ELR (cell line): ENCODE results near the gene RNF220.
"Not testable (repeated sequence)": the region's sequence is repeated elsewhere in the genome, so short reads cannot be mapped to it uniquely, and the experiment has no call there.

ENCODE experiments used
- DNase-seq: peaks from one replicate; pipeline ENCODE4 v3.0.0-alpha.2; 2015; ENCODE audit warnings: low read depth

RNF220 gene

DNA sequence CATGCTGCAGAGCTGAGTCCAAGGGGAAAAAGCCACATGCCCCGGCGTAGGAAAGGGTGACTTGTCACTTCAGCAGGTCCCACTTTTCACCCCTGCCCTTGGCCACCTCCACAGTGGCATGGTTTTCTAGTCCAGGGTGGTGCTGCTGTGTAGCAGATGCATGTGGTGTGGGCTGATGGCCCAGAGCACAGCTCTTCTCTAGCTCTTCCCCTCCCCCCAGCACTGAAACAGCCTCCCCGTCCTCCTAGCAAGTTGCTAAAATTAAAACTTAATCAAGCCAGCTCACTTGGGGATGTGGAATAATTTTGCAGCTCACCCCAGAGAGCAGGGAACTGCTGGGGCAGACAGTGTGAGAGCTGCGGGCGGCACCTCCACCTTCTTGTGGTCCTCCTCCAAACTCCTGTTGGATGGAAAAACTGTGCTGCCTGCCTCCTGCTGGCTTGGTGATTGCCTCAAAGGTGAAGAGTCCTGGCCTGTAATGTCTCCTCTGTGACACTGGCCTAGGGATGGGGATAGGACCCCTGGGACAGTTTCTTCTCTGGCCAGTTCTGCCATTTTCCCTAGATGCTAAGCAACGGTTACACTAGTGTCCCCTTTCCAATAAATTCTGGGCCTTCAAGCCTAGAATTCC, 91.6 kb downstream of the RNF220 start:
- DNase-seq = no peak

DNA sequence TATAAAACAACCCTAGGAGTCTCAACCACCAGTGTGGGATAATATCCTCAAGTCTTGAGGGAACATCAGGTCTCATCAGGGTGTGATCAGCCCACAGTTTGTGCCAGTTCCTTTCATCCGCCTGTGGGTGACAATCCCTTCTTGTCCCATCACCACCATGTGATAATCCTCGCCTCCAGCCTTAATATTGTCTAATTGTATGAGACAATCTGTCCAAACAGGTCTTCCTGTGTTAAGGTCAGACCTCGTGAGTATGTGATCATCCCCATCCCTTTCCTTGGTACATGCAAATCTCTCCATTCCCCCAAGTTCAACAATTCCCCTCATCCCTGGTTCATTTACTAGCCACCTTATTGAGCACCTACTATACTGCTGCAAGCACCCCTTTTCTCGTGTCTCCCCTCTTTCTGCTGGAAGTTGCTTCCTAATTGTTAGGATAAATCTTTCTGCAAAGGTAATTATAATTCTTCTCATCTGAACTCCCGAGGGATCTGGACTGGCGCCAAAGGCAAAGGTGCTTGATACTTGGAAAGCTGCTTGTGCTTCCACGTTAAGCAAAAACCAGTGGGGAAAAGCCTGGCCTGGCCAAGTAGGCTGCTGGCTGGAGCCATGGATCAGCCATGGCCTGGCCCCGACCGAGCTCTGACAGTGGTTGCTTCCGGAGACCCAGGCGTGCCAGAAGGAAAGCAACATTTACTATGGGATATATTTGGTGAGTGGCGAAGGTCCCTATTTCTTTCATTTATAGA, 92.5 kb downstream of the RNF220 start:
- no peak for DNase-seq

DNA sequence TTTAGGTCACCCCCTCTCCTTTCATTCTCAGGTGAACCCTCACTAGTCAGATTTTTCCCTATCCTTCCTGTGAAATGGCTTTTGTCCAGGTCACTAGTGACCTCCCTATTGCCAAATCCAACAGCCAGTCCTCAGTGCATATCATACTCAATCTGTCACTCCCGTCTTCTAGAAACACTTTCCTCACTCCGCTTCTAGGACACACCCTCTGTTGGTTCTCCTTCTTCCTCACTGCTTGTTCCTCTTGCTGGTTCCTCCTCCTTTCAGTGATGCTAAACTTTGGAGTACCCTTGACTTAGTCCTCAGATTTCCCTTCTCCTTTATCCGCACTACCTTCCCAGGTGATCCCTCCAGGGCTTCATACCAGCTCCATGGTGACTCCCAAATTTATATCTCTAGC, 94.3 kb downstream of the RNF220 start:
- no peak for DNase-seq

DNA sequence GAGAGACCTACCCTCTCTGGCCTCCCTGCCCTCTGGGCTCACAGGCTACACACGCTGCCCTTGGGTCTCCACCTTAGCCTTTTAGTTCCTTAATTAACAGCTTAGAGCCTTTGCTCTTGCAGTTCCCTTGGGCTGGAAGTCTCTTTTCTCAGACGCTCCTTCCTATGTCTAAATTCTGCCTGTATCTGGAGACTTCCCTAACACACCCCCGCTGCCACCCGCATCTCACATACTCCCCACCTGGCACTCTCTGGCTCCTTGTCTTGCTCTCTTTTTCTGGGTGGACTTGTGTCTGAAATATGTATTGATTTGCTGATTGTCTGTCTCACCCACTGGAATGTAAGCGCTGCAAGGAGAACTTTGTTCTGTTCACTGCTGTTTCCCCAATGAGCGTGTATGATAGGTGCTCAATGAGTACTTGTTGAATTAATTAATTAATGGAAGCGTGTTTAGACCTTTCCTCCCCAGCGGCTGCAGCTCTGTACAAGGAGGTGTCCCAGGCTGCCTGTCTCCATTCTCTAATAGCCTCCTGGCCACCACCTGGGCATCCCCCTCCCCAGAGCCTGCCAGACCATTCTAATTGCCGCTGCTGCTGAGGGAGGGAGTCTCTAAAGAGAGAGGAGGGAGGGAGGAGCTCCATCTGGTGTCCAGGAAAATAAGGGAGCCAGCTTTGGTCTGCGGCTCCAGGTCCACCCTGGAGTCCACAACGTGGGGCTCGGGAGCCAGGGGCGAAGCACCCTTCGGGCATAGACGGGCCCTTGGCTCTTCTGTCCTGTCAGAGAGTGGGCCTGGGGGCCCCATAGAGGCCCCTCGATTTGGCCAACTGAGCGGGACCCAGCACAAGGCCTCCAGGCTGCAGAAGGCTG, 95.4 kb downstream of the RNF220 start:
- peak; percentile 48 for DNase-seq

DNA sequence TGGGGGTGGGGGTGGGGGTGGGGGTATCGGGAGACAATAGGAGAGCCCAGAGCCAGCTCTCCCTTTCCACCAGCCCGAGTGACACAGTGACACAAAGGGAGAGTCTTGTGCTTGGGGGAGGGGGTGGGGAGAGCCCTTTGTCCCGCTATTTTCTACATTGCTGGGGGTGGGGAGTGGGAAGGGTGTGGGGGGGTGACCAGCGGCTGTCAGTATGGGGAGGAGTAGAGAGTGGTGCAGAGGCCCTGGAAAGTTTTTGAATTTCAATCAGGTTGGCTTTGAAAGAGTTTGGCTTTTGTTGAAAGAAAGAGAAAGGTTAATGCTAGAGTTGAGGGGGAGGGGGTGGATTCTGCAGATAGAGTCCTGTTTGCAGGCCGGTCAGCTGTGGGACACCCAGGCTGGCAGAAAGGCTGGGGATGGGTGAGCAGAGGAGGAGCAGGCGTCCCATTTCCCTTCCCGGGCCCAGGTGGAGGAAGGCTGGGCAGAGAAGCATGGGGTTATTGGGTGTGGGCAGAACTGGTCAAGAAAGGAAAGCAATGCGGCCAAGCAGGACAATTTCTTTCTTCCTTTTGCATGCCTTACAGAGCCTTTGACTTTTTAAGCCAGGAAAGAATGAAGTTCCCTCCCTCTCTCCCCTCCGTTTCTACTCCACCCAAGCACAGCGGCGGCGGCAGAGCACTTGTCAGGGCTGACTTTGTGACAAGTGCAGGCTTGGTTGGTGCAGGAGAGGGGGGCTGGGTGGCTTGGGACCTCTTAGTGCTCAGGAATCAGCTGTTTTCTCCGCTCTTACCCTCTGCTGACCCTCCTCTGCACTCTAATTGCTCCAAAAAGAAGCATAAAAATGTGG, 96.2 kb downstream of the RNF220 start:
- no peak for DNase-seq

DNA sequence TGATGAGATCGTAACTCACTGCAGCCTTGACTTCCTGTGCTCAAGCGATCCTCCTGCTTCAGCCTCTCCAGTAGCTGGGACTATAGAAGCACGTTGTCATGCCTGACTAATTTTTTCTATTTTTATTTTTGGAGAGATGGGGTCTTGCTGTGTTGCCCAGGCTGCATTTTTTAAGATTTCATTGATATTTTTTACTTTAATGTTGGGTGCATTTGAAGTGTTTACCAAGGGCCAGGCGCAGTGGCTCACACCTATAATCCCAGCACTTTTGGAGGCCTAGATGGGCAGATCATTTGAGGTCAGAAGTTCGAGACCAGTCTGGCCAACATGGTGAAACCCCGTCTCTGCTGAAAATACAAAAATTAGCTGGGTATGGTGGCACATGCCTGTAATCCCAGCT, 97.8 kb downstream of the RNF220 start:
- DNase-seq = not testable (repeated sequence)

DNA sequence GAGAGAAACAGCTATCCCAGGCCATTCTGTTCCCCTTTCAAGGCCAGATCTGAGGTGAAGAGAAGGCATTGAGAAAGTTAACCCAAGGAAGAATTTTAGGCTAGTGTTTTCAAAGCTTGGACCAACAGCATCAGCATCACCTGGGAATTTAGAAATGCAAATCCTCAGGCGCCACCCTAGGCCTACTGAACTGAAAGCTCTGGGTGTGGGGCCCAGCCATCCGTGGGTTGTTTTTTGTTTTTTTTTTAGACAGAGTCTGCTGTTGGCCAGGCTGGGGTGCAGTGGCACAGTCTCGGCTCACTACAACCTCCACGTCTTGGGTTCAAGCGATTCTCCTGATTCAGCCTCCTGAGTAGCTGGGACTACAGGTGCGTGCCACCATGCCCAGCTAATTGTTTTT, 98.6 kb downstream of the RNF220 start:
- no peak for DNase-seq

DNA sequence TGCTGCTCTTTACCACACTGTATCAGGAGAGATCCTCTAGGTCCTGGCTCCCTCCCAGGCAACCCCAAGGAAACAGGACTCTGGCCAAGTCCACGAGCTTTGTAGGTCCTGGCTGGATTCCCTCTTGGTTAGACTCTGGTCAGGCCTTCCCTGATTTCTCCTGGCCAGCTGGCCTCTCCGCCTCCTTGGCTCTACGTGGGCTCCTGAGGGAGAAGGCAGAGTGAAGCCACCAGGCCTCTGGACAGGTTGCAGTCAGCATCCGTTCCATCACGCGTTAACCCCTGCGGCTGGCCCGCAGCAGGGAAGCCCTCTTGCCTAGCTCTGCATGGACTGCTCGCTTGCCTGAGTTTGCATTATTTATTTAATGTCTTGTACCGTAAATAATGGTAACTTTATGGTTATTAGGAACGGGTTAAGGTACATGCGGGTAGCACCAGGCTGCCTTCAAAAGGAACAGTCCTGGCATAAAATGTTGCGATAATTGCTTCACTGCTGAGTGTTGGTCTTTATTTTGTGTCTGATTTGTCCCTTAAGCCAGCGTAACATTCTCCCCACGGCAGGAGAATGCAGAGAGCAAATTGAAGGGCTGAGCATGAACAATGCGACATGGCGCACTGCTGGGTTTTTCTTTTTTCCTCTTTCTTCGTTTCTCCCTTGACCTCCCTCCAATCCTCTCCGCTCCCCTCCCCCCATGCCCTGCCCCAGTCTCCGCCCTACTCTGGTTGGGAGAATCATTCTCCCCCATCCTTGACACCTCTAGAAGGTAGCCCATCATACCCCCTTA, 100.3 kb downstream of the RNF220 start:
- DNase-seq = no peak

DNA sequence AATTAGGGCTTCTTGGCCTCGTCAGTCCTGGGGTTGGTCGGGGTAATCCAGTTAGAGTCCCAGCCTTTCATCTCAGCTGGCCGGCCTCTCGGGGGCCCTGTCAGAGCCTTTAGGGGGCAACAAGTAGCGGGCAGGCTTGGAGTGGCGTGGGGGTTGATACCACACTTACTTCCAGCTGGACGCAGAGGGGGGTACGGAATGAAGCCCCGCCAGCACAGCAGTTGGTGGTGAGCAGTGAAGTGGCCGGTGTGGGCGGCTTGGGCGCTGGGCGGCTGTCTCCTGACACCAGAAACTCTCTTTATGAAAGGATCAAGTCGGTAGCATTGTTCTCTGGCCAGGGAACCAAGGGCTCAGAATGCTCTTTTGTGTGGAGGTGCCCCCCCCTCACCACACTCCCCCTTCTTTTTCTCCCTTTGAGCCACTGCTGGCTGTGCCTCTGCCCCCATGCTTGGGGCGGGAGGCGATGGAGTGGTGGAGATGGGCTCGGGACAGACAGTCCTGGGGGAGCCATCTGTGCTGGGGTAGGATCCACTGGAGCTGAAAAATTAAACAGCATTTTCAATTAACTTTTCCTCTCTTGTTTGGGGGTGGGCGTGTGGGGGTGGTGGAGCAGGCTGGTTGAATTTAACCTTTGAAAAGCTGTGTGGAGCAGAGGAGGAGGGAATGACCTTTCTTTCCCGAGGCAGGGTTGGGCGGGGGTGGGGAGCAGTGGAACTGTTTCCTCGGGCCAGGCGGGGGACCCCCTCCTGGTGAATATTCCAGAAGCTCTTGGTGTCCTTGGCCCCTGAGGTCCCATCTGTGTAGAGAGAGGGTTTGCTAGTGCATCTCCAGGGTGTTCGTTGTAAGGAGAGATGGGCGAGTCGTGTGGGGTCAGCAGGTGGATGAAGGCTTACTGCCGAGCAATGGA, 102.7 kb downstream of the RNF220 start:
- DNase-seq = no peak

DNA sequence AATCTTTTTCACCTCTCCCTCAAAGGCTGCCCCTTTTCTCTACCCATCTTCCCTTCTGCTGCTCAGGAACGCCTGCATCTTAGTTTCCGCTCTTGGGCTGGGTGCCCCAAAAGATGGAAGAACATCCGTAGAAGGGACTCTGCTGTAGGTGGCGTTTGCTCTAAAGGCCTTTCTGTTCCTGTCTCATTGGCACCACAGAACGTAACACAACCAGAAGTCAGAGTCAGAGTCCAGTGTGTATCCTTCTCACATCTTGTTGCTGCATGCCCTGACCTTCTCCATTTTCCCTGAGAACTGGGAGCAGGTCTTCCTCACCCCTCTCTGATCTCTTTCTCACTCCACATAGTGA, 103.3 kb downstream of the RNF220 start:
- no peak for DNase-seq

DNA sequence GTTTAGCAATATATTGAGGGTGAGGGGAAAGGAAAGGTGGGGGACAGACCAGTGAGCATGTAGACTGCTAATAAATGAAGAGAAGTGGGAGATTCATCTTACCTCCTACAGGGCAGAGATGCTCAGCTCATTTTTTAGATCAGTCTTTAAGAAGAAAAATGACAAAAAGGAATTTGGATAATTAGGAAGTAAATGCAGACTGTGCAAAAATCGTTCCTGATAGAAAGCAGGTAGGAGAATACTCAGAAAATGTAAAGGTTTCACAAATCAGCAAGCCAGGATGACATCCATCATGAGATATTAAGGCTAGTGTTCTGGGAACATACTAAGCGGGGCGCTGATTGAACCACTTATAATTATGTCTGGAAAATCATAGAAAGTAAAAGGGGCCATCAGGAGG, 106.3 kb downstream of the RNF220 start:
- no peak for DNase-seq

DNA sequence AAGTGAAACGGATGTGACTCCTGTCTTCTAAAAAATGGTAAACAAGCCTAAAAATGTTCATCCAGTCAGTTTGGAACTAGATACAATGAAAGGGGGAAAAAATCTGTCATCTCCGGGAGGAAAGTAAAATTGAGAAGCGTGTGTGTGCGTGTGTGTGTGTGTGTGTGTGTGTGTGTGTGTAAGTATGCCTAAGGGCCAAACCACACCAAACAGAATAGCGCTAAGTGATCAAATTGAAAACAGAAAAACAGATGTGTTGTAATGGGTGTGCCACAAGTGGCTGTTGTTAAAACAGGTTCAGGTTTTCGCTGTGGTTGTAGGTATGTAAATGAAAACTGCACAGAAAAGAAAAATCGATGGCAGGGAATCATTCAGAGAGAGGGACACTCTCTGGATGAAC, 106.7 kb downstream of the RNF220 start:
- DNase-seq = no peak

DNA sequence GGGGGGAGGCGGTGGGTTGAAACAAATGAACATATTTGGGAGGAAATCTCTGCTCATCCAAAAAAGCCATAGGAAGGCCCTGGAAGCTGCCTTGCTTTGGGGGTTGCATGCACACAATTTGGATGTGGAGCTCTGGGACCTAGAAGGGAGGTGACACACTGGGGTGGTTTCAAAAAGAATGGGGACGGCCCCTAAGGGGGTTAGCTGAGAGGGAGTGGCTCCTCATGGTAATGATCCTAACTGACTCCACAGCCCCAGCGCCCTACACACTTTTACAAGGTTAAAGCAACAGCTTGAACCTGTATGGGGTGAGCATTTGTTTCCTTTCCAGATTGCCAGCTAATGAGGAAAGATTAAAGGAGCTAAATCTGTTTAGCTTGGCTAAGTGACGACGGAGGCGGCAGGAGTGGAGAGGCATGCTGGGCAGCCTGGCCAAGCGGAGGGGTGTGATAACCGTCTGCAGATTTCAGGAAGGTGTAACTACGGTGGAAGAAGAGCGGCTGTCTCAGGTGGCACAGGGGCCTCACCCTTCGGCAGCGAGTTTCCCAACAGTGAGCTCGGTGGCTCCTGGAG, 107.3 kb downstream of the RNF220 start:
- DNase-seq = no peak

DNA sequence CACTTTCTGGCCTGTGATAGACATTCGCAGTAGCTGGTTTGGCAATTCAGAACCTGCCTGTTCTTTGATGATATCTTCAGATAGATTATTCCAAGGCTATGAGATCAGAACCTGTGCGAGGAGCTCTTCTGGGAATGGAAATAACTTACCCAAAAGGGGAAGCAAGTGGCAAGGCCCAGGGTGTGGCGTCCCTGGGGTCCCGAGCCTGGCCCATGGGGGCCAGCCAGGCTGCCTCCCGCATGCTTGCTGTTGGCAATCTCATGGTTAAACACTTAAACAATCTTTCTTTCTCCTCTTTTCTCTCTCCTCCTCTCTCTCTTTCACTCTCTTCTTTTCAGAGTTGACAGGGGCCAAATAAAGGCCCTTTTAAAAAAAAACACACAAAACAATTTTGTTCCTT, 108.1 kb downstream of the RNF220 start:
- DNase-seq = no peak

DNA sequence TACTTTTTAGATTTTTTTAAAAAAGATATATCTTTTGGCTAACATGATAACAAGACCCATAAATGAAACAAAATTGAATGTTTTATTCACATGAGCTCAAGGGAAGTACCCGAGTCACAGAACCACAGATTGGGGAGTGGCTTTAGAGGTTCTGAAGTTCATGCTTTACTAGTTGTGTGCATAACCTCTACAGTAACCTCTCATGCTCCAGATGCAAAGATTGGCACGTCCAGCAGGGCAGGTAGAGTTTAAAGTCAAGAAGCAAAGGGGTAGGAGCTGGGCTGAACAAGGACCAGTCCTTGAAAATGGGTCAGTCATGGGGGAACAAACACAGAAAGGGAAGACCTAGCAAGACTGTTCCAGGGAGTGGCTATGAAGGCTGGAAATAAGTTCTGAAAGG, 109.6 kb downstream of the RNF220 start:
- no peak for DNase-seq

DNA sequence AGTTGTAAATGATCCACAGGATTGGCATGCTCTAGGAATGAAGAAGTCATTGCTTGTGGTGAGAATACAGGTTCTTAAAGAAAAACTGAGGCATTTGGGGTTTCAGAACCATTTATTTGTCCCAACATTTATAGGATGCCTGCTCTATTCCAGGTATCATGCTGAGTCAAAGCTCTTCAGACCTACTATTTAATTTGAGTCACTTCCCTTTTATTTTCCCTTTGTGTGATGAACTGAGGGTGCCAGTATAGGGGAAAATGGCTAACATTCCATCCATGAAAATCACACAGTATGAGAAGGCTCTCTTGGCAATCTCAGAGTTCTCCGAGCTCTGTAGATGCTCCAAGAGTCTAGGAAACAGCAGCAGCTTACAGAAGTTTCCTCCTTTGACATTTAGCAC, 110.4 kb downstream of the RNF220 start:
- DNase-seq = peak; percentile 20

DNA sequence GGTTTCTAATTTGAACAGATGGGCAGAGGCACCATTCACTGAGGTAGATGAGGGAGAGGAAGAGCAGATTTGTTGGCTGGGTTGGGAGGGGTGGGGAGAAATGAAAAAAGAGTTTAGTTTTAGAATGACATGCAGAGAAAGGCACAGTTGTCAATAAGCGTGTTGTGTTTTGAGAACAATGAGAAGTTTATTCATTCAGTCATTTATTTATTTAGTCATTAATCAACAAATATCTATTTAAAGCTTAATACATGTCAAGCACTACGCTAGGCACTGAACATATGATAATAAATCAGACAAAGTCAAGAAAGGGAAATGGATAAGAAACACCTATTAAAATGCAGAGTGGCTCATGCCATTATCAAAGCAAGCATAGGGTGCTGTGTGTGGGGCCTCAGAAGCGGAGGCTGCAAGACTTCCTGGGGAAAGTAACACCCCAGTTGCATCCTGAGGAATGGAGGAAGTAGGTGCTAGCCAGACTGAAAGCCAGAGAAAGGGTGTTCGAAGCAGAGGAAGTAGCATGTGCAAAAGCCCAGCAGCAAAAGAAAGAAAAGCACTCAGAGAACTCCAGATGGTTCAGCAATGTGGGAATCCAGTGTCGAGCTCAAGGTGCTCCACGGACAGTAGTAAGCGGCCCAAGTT, 114.1 kb downstream of the RNF220 start:
- DNase-seq = no peak

DNA sequence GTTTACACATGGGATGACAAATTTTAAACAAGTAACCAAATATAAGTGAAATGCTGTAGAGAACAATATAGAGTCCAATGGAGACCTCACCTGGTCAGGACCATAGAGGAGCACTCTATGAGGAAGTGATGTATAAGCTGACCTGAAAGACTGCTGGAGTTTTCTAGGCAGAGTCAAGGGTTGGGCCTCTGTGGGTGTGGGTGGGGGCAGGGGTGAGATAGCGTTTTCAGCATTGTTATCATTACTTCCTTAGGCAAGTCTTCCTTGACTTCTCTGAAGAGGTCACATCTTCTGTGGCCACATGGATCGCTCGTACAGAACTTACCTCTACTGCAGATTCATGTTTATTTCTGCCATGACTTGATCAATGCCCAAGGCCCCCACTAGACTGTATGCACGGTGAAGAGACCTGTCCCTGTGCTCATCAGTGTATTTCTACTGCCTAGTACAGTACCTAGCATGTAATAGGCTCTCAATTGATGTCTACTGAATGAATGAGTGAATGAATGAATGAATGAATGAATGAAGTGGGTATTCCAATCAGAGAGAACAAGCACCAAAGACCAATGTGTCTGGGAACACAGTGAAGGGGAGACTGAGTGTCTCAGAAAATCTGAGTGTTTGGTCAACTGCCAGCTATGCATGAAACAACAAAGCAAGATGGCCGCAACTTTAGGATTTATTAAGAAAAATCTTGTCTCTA, 116.5 kb downstream of the RNF220 start:
- no peak for DNase-seq
